ENCODE results near the gene CLRN3.

The CLRN3 gene

DNA sequence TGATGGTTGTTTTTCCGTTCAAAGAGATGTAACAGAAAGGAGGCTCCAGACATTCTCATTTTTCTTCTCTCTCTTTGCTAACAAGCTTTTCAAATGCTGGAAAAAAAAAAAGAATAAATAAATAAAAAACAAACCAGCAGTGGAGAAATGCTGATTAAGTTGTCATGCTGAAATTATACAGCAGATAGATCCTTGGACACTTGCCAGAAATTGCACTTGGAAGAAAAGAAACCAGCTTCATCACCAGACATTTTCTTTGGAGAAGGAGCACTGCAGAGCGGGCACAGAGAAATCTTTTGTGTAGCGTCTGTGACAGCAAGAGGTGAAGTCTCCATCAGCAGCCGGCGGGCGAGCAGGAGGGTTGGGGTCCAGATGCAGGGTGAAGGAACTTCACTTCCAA is 55.8 kb downstream of the CLRN3 start:
- no peaks in the 10 kb centered on the region for H3K9me3 ChIP-seq (ENCODE audit: control insufficient read depth, low read length)
- no peaks in the 10 kb centered on the region for H3K4me1 ChIP-seq (ENCODE audit: control insufficient read depth, insufficient read depth, low read length)
- no peaks in the 10 kb centered on the region for H3K27me3 ChIP-seq (ENCODE audit: control insufficient read depth, insufficient read depth, low read length)
- no peak overlapping the region for H3K4me3 ChIP-seq (ENCODE audit: low read length)
- no peak overlapping the region for H3K9ac ChIP-seq (ENCODE audit: low read length)
- no peaks in the 10 kb centered on the region for H3K36me3 ChIP-seq (ENCODE audit: control insufficient read depth, insufficient read depth, low read length)

DNA sequence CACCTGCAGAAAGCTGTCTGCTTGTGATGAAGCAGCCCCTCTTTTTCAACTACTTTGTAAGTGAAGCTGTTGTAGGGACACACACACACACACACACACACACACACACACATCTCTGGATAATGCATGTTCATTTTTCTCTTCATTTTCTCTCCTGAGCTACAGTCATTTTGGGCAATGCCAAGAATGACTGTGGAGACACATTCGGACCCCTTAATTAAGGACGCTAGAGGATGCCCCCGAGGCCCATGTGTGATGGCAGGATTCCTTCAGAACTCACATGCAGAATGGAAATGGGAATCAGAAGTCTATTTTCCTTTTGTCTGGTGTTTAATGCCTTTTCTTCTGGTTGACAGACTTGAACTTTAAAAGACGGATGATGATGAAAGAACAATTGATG is 56.6 kb downstream of the CLRN3 start:
- Histone ChIP-seq H3K9me3 (ENCODE audit: control insufficient read depth, low read length) (no peaks in the 10 kb centered on the region), H3K36me3 (ENCODE audit: control insufficient read depth, insufficient read depth, low read length) (no peaks in the 10 kb centered on the region), H3K4me1 (ENCODE audit: control insufficient read depth, insufficient read depth, low read length) (no peaks in the 10 kb centered on the region), H3K9ac (ENCODE audit: low read length) (no peak overlapping the region), H3K27me3 (ENCODE audit: control insufficient read depth, insufficient read depth, low read length) (no peaks in the 10 kb centered on the region), H3K4me3 (ENCODE audit: low read length) (no peak overlapping the region)

DNA sequence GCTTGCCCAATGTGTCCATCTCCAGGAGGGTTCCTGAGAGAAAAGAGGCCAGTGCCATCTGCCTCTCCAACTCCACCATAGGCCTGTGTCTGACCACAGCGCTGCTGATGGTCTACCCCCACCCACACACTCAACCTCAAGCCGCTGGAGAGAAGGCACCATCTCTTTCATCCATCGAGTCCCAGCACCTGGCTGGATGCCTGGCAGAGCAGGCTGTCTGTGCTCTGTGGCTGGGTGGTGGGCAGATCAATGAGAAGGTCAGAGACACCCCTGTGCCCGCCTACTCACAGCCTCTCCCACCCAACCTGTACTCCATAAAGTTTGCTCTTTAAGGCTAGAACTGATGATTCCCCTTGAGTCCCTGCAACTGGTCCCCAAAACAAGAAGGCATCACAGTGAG is 58.0 kb downstream of the CLRN3 start:
- H3K4me3 ChIP-seq (ENCODE audit: low read length), result no peak overlapping the region
- H3K9ac ChIP-seq (ENCODE audit: low read length), result no peak overlapping the region
- no peaks in the 10 kb centered on the region for H3K36me3 ChIP-seq (ENCODE audit: control insufficient read depth, insufficient read depth, low read length)
- H3K27me3 ChIP-seq (ENCODE audit: control insufficient read depth, insufficient read depth, low read length), result no peaks in the 10 kb centered on the region
- H3K9me3 ChIP-seq (ENCODE audit: control insufficient read depth, low read length), result no peaks in the 10 kb centered on the region
- H3K4me1 ChIP-seq (ENCODE audit: control insufficient read depth, insufficient read depth, low read length), result no peaks in the 10 kb centered on the region

DNA sequence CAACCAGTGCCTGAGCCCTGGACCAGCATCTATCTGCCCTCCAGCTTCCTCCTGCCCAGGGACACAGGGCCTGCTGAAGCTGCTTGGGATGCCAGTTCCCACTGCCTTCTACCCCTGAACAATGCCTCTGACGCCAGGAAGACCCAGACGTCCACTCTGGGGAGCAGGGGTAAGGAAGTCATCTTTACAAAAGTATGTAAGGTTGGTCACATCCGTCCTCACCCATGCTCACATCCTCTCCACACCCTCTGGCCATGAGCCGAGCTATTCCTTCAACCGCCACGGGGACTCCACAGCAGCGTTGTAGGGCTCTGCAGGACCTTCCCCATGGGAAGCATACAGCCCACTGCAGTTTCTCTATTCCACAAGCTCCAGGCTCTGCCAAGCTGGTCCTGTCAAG is 58.5 kb downstream of the CLRN3 start:
- no peaks in the 10 kb centered on the region for H3K36me3 ChIP-seq (ENCODE audit: control insufficient read depth, insufficient read depth, low read length)
- H3K9ac ChIP-seq (ENCODE audit: low read length), result no peak overlapping the region
- H3K27me3 ChIP-seq (ENCODE audit: control insufficient read depth, insufficient read depth, low read length), result no peaks in the 10 kb centered on the region
- H3K9me3 ChIP-seq (ENCODE audit: control insufficient read depth, low read length), result no peaks in the 10 kb centered on the region
- H3K4me1 ChIP-seq (ENCODE audit: control insufficient read depth, insufficient read depth, low read length), result no peaks in the 10 kb centered on the region
- no peak overlapping the region for H3K4me3 ChIP-seq (ENCODE audit: low read length)

DNA sequence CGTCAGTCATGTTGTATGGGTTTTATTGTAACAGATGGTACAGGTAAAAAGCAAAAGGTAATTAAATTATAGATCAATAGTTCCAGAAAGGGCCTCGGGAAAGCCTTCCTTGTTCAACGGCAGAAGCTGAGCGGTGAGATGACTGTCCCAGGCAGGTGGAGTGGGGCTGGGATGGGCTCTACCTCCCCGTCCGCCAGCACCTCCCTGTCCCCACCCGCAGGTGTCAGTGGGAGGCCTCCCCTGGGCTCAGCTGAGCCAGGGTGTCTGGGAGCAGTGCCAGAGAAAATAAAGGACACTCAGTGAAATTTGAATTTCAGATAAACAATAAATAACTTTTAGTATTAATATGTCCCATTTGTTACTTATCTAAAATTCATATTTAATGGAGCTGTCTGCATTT is 58.9 kb downstream of the CLRN3 start:
- Histone ChIP-seq H3K4me3 (ENCODE audit: low read length) (no peak overlapping the region), H3K36me3 (ENCODE audit: control insufficient read depth, insufficient read depth, low read length) (no peaks in the 10 kb centered on the region), H3K4me1 (ENCODE audit: control insufficient read depth, insufficient read depth, low read length) (no peaks in the 10 kb centered on the region), H3K9me3 (ENCODE audit: control insufficient read depth, low read length) (no peaks in the 10 kb centered on the region), H3K9ac (ENCODE audit: low read length) (no peak overlapping the region), H3K27me3 (ENCODE audit: control insufficient read depth, insufficient read depth, low read length) (no peaks in the 10 kb centered on the region)

DNA sequence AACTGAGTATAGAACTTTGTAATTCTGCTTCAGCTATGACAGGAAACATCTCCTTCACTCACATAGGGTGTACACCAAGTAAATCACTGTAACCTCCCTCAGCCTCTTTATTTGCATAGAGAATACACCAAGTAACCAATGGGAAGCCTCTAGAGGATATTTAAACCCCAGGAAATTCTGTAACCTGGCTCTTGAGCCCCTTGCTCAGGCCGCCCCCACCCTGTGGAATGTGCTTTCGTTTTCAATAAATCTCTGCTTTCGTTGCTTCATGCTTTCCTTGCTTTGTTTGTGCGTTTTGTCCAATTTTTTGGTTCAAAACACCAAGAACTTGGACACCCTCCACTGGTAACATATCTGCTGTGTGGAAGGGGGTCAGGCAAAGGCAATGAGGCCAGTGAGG is 60.2 kb downstream of the CLRN3 start:
- Histone ChIP-seq H3K27me3 (ENCODE audit: control insufficient read depth, insufficient read depth, low read length) (no peaks in the 10 kb centered on the region), H3K9ac (ENCODE audit: low read length) (no peak overlapping the region), H3K36me3 (ENCODE audit: control insufficient read depth, insufficient read depth, low read length) (no peaks in the 10 kb centered on the region), H3K4me1 (ENCODE audit: control insufficient read depth, insufficient read depth, low read length) (no peaks in the 10 kb centered on the region), H3K9me3 (ENCODE audit: control insufficient read depth, low read length) (no peaks in the 10 kb centered on the region), H3K4me3 (ENCODE audit: low read length) (no peak overlapping the region)

DNA sequence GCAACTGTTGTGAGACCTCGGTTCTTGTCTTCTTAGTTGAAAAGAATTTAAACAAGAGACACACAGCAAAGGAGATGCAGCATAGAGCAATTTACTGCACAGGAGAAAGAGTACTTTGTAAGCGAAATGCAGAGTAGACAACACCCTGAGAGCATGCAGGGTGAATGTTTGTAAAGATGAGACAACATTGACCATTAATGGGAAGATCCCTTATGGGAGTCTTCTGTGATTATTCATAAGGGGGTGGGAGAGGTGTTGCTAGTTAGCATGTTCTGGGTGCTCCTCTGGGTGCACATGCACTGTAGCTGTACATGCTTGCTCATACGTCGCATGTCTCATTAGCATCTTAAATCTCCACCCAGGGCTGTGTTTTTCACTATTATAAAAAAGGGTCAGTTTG is 62.3 kb downstream of the CLRN3 start:
- no peaks in the 10 kb centered on the region for H3K4me1 ChIP-seq (ENCODE audit: control insufficient read depth, insufficient read depth, low read length)
- no peaks in the 10 kb centered on the region for H3K9me3 ChIP-seq (ENCODE audit: control insufficient read depth, low read length)
- no peaks in the 10 kb centered on the region for H3K36me3 ChIP-seq (ENCODE audit: control insufficient read depth, insufficient read depth, low read length)
- H3K4me3 ChIP-seq (ENCODE audit: low read length), result no peak overlapping the region
- H3K9ac ChIP-seq (ENCODE audit: low read length), result no peak overlapping the region
- H3K27me3 ChIP-seq (ENCODE audit: control insufficient read depth, insufficient read depth, low read length), result no peaks in the 10 kb centered on the region

All from mucosa of stomach (tissue), 1 donor.